ENCODE results near the gene MOB4.

GRCh38 chr2:197514754-197515153 lies 1.1 kb upstream of the MOB4 start:
- TF ChIP-seq CTCF (conservative IDR thresholded peaks at IDR 0.05; ENCODE audit: low read length) = no peak
- no peak for TF ChIP-seq EZH2phosphoT487 (IDR thresholded peaks at IDR 0.05; ENCODE audit: borderline replicate concordance)

Data from Loucy (cell line).